Right forelimb (tissue), 1 donor: Measurements from ENCODE around the gene LRRC3C.

ENCODE experiments used
- DNase-seq: peaks from one replicate; pipeline ENCODE4 v3.0.0-alpha.2; 2018

The LRRC3C gene

DNA sequence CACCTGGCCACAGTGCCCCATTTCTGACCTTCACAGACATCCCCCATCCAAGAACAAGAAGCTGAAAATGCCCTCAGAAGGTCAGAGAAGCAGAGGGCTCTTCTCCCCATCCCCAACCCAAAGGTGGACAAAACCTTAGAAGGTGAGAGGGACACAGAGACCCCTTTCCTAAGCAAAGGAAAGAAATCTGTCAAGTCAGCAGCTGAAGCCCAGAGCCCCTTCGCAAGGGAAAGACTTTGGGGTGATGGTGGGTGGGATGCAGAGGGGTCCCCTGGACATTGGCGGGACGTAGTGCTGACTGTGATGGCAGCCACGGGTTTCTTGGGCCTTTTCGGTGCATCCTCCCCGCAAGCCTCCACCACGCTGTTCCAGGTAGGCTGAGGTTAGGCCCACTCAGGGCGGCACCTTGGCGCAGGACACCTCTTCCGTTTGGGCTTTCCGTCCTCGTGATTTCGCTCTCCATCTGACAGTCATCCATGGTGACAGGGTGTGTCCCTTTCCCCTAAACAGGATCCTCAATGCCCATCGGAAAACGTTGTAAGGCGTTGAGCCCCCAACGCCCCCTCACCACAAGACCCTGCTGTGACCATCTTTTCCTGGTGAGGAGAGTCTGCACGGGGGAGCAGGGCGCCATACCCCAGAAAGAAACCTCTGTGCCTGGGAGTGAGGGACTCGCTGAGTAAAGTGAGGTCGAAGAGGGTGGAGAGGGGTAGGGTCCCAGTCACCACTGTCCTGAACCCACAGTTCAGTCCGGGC is 24.6 kb downstream of the LRRC3C start:
- peak; percentile 53 for DNase-seq

DNA sequence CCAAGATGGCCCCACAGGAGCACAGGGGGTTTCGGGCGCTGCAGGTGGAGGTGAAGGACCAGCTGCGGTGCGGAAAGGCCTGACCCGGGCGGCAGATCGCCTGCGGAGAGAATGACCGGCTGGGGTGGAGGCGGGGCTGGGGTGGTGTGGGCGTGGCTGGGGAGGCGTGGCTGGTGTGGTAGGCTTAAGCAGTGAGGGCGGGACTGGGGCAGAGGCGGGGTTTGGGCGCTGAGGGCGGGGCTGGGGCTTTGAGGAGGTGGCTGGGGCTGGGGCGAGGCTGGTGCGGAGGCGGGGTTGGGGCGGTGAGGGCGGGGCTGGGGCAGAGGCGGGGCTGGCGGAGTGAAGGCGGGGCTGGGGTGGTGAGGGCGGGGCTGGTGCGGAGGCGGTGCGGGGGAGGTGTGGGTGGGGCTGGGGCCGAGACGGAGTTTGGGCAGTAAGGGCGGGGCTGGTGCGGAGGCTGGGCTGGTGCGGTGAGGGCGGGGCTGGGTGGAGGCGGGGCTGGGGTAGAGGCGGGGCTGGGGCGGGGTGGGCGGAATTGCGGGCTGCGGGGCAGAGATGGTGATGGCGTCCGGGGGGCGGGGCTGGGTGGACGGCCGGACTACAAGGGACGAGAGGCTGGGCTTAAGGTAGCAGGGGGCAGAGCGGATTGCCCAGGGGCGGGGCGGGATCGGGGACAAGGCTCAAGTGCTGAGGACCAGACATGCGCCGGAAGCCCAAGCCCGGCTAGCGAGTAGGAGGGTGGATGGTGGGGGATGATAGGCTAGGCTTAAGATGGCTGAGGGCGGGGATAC is 25.3 kb downstream of the LRRC3C start:
- DNase-seq: peak; percentile 97

DNA sequence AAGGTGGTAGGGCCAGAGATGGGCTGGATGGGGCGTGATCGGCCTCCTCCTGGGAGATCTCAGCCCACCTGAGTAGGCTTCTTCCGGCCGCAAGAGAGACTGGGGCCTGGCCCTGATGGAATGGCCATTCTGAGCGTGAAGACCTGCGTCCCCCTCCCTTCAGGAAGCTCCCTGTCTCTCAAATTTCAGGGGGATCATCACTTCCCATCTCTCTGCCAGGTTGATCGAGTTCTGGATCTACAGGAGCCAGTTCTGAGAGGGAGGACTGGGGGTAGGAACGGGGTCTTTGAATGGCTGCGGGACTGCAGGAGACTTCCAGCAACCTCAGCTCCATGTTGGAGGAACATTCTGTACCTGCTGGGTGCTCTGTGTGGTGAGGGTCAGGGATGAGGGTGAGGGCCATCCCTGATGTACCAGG is 25.9 kb downstream of the LRRC3C start:
- DNase-seq: no peak

DNA sequence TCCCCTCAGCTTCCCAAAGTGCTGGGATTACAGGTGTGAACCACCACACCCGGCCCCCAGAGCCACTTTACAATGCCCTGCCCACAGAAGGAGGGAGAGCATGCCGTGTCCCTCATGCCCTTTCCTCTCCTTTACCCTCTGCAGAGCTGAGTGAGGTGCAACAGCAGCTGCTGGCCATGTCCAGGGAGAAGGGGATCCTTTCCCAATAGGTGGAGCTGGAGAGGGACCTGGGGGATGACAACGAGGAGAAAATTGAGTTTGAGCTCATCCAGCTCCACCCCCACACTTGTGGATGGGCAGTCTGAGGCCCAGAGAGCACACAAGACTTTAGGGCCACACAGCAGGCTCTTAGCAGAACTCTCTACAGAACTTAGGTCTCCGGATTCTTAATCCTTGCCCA is 27.3 kb downstream of the LRRC3C start:
- no peak for DNase-seq

DNA sequence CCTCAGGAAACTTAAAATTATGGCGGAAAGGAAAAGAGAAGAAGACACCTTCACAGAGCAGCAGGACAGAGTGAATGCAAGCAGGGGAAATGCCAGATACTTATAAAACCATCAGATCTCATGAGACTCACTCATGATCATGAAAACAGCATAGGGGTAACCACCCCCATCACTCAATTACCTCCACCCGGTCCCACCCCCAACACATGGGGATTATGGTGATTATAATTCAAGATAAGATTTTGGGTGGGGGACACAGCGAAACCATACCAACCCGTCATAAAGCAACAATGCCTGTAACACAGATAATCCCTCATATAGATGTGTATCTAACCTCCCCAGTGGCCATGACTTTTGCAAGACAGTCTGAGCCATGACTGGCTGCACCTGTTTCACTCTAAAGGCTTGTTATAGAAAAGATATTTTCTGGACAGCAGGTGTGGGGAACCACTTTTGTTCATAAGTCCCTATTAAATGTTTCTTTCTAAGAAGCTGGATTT is 28.2 kb downstream of the LRRC3C start:
- DNase-seq: no peak

DNA sequence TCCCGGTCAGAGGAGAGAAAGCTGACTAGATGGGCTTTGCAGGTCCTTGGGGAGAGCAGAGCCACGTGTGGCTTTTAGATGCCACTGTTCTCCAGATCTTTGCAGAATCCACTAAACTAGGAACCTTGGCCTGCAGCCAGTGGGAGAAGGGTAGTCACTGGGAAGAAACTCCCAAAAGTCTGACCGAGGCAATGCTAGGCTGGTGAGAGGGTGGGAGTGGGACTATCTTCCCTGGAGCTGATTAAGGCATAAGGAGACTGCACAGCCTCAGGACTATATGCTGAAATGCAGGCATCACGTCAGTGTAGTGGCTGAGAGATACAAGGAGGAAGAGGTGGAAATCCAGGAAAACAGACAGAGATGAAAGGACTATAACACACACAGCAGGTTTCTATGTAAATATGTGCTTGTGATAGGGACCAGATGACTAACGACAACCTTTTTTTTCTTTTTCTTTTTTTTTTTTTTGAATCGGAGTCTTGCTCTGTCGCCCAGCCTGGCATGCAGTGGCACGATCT is 33.1 kb downstream of the LRRC3C start:
- no peak for DNase-seq

DNA sequence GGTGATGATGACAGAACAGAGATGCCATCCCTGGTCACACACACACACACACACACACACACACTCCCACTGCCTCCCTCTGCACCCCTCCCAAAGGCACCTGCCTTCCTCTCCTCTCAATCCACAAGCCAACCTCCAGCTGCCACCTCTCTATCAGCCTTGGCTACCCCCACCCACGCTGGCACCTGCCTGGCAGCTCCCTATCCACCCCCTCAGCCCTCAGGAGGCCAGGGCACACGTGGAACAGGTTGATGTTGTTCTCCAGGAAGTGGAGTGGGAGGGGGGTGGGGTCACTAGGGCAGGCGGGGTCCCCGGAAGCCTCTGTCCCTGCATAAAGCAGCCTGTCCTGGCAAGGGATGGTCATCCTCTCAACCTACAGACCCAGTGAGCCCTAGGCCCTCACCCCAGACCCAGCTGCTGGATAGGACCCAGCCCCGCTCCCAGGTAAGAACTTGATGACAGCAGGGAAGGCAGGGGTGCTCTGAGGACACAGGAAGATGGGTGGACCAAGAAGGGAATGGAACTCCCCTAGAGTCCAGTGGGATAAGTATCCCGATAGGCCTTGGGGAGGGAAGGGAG is 35.2 kb downstream of the LRRC3C start, which contains the start of gene GSDMA:
TSS of gene GSDMA (plus strand) at position 363 of the 579 bp plus-strand sequence. CDS start 2,684 bp downstream, outside the sequence.
- no peak for DNase-seq

DNA sequence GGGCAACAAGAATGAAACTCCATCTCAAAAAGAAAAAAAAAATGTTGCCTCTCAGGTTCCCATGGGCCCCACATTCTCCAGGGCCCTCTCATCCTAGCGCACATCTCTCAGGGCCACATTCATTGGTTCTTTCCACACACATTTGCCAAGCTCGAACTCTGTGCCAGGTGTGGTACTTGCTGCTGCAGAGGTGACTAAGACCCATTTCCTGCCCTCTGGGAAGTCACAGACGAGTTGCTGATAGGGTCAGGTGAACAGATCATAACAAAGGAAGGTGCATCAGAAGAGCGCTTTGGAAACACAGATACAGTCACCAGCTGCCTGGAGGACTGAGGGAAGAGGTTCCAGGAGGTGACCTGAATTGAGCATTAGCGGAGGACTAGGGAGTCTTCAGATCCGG is 36.3 kb downstream of the LRRC3C start:
- no peak for DNase-seq

DNA sequence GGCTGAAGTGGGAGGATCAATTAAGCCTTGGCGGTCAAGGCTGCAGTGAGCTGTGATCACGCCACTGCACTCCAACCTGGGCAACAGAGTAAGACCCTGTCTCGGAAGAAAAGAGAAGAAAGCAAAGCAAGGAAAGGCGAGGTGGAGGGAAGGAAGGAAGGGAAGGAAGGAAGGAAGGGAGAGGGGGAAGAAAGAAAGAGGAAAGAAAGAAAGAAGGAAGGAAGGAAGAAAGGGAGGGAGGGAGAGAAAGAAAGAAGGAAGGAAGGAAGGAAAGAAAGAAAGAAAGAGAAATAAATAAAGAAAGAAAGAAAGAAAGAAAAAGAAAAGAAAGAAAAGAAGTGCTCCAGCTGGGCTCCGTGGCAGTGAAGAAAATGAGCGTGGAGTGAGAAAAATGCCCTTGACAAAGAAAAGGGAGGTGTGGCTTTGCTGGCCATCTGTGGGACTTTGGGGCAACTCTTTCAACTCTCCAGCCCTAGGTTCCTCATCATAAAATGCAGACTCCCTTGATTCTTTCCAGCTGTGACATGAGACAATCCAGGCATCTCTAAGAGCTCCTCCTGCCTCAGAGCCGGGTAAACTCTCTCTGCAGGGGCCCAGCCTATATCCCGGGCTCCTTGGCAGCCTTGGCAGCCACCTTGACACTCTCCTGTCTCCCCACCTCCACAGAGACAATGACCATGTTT is 37.6 kb downstream of the LRRC3C start:
- DNase-seq: no peak

DNA sequence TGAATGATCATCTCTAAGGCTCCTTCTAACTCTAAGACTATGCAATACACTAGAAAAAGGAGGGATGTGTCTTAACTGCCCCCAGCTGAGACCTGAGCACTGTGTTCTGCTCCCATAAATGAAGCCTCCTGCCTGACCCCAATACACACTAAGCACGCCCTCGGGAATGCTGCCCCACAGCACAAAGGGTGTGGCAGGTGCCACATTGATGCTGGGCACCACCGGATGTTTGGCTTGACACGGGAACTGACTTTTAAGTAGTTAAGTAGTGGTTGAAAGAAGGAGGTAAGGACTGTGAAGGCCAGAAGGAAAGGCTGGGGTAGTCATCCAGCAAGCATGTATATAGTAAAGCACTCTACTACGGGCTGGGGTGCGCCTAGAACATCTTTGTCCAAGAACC is 39.2 kb downstream of the LRRC3C start:
- DNase-seq: no peak

DNA sequence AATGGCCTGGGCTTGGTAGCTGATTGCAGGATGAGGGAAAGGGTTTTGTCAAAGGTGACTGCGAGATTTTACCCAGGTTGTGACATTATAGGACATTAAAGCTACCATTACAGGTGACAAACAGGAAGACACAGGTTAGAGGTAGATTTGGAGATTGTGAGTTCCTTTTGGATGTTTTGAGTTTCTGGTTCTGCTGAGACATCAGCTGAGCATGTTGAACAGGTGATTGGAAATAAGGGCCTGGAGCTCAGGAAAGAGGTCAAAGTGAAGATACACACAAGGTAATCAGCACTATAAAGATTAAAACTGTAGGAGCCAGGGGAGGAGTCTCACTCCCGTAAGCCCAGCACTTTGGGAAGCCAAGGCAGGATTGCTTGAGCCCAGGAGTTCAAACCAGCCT is 41.2 kb downstream of the LRRC3C start:
- DNase-seq: no peak

DNA sequence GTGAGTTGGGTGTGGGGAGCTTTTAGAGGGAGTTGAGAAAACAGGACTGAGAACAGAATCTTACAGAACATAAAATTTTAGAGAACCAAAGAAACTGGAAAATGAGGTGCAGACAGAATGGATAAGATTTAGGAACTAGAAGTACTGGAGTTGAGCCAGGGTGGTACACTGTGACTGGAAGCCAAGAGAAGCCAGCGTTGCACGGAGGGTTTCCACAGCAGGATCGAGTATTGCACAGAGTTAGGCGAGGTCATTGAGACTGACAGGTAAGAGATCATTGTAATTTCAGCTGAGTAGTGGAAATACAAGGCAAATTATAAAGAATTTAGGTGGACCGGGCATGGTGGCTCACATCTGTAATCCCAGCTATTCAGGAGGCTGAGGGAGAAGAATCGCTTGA is 41.8 kb downstream of the LRRC3C start:
- no peak for DNase-seq

DNA sequence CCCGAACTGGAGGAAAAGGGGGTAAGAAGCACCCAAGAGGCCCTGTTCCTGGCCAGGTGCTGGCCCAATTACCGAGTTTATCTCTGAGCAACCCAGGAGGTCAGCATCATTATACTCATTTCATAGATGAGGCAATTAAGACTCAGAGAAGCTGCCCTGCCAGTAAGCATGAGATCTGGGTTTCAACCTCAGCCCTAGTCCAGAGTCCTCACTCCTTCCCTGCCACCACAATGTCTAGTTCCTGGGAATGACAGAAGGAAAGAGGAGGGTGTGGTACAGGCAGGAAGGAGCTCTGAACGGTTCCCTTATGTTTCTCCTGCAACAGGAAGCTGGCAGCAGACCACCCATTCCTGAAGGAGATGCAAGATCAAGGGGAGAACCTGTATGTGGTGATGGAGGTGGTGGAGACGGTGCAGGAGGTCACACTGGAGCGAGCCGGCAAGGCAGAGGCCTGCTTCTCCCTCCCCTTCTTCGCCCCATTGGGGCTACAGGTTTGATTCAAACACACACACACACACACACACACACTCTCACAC is 42.7 kb downstream of the LRRC3C start:
- no peak for DNase-seq

DNA sequence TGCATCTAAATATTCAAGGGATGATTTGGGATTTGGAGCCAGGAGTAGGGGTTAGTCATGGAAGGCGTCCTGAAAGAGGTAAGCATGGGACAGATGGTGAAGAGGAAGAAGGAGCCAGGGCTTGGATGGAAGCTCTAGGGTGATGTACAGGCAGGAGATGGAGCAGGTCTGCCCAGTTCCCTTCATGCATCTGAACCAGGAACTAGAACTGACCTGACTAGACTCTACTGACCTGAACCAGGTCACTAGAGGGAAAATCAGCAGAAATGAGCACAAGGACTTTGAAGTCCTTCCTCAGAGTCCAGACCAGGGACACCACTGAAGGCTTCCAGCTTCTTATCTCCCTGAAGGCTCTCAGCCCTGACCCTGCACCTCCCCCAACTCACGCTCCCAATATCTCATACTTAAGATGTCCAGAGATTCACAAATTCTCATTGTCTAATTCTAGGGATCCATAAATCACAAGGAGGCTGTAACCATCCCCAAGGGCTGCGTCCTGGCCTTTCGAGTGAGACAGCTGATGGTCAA is 43.6 kb downstream of the LRRC3C start:
- no peak for DNase-seq

DNA sequence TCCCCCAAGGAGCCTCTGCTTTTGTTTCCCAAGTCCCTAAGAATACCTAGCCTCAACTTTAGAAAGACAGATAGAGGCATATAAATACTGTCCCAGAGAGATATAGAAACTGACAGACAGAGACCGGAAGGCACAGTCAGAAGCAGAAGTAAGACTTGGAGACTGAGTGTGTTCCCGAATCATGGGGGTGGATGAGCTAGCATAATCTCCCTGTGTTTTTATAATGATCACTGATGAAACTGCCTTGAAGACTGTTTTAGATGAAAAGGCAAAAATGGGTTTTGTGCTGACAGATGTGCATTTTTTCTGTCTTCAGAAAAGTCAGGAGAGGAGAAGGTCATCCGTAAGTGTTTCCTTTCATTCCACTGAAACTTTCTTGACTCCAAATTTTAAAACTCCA is 44.7 kb downstream of the LRRC3C start:
- no peak for DNase-seq

DNA sequence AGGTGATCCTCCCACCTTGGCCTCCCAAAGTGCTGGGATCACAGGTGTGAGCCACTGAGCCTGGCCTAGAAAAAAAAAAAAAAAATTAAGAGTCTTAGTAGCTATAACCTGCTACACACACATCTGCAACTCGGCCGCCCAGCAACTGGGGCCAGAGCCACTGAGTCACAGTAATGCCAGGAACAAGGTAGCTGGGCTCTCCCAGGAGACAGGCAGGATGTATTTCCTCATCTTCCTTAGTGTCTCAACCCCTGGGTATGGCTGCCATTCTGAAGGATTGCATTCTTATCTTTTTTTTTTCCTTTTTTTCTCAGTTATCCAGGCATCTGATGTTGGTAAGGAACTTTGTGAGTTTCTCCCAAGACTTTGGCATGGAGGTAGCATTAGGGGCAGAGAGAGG is 46.0 kb downstream of the LRRC3C start:
- no peak for DNase-seq

DNA sequence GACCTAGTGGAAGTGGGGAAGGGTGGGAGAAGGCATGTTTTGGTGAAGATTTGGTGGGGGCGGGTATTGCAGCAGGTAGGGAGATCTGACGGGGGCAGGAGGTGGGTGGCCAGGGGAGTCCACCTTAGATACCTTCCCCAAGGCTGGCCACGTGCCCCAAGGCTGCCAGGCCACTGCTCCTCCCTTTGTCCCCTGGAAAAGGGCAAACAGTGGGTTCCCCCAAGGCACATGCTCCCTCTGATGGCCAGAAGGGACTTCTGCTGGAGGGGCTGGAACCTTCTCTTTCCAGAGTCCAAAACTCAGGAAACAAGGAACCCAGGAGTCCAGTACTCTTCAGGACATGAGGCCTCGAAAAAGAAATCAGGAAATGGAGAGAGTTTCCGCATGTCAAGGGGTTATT is 46.9 kb downstream of the LRRC3C start:
- DNase-seq: no peak

DNA sequence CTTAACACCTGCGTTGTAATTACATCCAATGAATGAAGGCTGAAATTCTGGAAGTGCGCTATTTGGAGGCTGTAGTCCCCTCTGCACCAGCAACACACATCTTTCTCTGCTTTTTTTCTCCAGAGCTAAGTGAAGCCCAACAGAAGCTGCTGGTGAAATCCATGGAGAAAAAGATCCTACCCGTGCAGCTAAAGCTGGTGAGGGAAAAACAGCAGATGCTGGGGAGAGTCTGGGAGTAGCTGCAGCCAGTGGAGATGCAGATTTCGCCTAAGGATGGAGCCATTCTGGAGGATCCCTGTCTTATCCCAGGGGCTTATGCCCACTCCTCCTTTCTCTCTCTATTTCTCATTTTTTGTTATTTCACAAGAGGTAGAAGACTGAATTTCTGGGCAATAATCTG is 48.3 kb downstream of the LRRC3C start:
- DNase-seq: no peak

DNA sequence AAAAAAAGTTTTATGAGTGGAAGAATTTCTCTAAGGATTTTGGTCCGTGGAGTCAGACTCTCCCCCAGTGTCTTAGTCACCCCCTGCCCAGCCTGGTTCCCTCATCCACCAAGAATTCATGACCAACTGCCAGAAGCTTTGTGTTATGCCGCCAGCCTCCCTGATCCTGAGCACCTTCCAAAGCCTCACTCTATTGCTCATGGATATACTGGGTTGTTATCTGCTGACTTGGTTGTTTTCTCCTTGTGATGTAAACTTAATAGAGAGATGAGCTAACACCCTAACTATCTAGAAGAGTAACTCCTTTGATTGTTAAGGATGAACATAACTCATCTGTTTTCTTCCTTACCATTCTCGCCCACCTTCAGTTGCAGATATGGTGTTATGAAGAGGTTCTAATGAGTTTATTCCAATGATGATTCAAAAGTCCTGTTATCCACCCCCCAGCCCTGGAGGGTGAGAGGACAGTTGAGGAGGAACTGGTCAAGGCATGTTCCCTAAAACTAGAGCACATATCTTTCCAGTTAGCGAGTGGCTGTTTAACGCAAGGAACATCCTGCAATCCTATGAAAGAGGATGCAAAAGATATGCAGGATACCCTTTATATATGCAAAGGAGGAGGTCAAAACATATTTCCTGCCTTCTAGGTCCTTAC is 51.6 kb downstream of the LRRC3C start:
- DNase-seq: no peak

DNA sequence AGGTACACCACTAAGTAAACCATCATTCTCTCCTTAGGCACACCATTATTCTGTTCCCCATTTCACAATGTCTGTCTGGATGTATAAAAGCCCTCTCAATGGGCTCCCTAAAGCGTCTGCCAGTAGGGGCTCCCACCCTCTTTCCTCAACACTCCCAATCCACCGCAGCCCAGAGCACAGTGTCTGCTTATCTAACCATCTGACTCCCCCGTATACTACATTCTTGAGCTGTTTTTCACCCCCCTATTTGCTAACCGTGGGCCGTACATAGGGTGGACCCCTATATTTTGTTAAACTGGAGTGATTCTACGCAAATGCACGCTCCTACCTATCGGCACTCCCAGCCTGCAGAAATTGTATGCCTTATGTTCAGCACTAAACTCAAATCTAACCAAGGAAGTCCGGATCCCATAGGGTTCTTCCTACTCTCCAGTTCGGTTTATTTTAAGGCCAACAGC is 52.4 kb downstream of the LRRC3C start:
- no peak for DNase-seq

DNA sequence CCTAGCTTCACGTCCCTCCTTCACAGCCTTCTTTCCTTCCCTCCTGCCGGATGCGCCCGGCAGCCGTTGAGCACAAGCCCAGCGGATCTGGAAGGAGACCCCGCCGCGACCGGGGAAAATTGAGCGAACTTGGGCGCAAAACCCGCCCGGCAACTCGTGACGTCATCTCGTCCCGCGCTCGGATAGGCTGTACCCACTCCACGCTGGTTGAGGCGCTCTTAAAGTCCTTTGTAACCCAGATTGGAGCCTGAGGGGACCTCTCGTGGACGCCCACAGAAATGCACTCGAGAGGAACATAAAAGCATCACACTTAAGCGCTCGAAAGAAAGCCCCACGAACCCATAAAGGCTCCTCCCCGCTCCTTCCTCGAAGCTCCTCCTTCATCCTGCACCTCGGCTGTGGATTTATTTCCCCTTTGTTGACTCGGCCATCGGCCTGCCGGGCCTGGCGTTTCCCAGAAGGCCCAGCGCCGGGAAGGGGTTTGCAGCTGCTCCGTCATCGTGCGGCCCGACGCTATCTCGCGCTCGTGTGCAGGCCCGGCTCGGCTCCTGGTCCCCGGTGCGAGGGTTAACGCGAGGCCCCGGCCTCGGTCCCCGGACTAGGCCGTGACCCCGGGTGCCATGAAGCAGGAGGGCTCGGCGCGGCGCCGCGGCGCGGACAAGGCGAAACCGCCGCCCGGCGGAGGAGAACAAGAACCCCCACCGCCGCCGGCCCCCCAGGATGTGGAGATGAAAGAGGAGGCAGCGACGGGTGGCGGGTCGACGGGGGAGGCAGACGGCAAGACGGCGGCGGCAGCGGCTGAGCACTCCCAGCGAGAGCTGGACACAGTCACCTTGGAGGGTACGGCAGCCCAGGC is 53.0 kb downstream of the LRRC3C start, which contains the start of gene PSMD3:
TSS of gene PSMD3 (plus strand) at position 457 of the 856 bp plus-strand sequence. CDS start at position 621, 164 bp downstream.
- DNase-seq: peak; percentile 99
